Measurements from ENCODE around the gene TCAP. TPM values are rescaled to one million over a fixed set of nuclear protein-coding genes. Genes with fewer than 3 reads are reported as not detected.

The TCAP gene
- polyA plus RNA-seq, 1 donor from 2014 or later, result 3.7 TPM

- Histone ChIP-seq H3K27ac (ENCODE audit: low read length) (no peak overlapping the region), H2AFZ (ENCODE audit: low read depth, low read length) (no peak overlapping the region), H3K36me3 (ENCODE audit: insufficient read depth, low read length) (no peaks in the 10 kb centered on the region), H4K20me1 (ENCODE audit: insufficient read depth) (no peaks in the 10 kb centered on the region), H3K4me2 (ENCODE audit: low read length) (no peak overlapping the region), H3K27me3 (ENCODE audit: insufficient read depth, low read depth, low read length) (no peaks in the 10 kb centered on the region), H3F3A (ENCODE audit: insufficient read depth, low read length, poor library complexity, severe bottlenecking) (no peaks in the 10 kb centered on the region), H3K9ac (ENCODE audit: low read length) (no peak overlapping the region), H3K9me2 (ENCODE audit: insufficient read depth, low read length) (no peaks in the 10 kb centered on the region), H3K9me3 (ENCODE audit: low read length) (no peaks in the 10 kb centered on the region), H3K4me3 (ENCODE audit: low read length) (no peak overlapping the region), H3K79me2 (replicated peaks; ENCODE audit: insufficient read depth, low read length) (peaks cover 18% of the 10 kb centered on the region)
- TF ChIP-seq POLR2AphosphoS5 (IDR thresholded peaks at IDR 0.05), result no peak
- TF ChIP-seq CTCF (IDR thresholded peaks at IDR 0.05; ENCODE audit: poor library complexity, severe bottlenecking), result no peak
- no peak for TF ChIP-seq RAD21 (conservative IDR thresholded peaks at IDR 0.05)
Measured at GRCh38 chr17:39635614-39636176, 29.5 kb upstream of the TCAP start.

DNA sequence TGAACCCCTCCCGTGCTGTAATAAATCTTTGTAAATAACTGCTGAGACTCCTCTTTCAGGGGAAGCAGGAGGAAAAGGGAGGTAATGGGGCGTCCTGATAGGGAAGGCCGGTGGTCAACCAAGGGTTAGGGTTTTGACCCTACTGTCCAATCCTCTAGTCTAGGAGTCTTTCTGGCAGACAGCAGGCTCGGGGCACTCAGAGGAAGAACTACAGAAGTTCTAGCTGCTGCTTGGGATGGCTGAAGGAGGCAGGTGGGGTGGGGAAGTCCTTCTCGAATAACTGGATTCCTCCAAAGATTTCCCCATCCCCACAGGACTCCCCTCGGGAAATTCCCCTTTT is 28.6 kb upstream of the TCAP start:
- Histone ChIP-seq H3F3A (ENCODE audit: insufficient read depth, low read length, poor library complexity, severe bottlenecking) (no peaks in the 10 kb centered on the region), H3K4me3 (ENCODE audit: low read length) (peak overlapping the region; percentile 88), H3K36me3 (ENCODE audit: insufficient read depth, low read length) (no peaks in the 10 kb centered on the region), H2AFZ (ENCODE audit: low read depth, low read length) (peak overlapping the region; percentile 77), H3K9me2 (ENCODE audit: insufficient read depth, low read length) (no peaks in the 10 kb centered on the region), H3K27ac (ENCODE audit: low read length) (peak overlapping the region; percentile 76), H3K9ac (ENCODE audit: low read length) (peak overlapping the region; percentile 87), H4K20me1 (ENCODE audit: insufficient read depth) (no peaks in the 10 kb centered on the region), H3K4me2 (ENCODE audit: low read length) (peak overlapping the region; percentile 72), H3K27me3 (ENCODE audit: insufficient read depth, low read depth, low read length) (no peaks in the 10 kb centered on the region), H3K79me2 (replicated peaks; ENCODE audit: insufficient read depth, low read length) (peaks cover 18% of the 10 kb centered on the region), H3K9me3 (ENCODE audit: low read length) (no peaks in the 10 kb centered on the region)
- TF ChIP-seq POLR2AphosphoS5 (IDR thresholded peaks at IDR 0.05) (no peak), MXI1 (conservative IDR thresholded peaks at IDR 0.05; ENCODE audit: poor library complexity, severe bottlenecking) (no peak), RAD21 (conservative IDR thresholded peaks at IDR 0.05) (no peak), EZH2 (IDR thresholded peaks at IDR 0.05; ENCODE audit: borderline replicate concordance, insufficient read depth, low read length, poor library complexity, severe bottlenecking) (no peak), CTCF (IDR thresholded peaks at IDR 0.05; ENCODE audit: poor library complexity, severe bottlenecking) (no peak), EP300 (conservative IDR thresholded peaks at IDR 0.05; ENCODE audit: poor library complexity, severe bottlenecking) (no peak), TAF1 (IDR thresholded peaks at IDR 0.05; ENCODE audit: low read depth) (no peak), SMC3 (conservative IDR thresholded peaks at IDR 0.05; ENCODE audit: poor library complexity) (no peak)
- TF ChIP-seq, protein P1, sequence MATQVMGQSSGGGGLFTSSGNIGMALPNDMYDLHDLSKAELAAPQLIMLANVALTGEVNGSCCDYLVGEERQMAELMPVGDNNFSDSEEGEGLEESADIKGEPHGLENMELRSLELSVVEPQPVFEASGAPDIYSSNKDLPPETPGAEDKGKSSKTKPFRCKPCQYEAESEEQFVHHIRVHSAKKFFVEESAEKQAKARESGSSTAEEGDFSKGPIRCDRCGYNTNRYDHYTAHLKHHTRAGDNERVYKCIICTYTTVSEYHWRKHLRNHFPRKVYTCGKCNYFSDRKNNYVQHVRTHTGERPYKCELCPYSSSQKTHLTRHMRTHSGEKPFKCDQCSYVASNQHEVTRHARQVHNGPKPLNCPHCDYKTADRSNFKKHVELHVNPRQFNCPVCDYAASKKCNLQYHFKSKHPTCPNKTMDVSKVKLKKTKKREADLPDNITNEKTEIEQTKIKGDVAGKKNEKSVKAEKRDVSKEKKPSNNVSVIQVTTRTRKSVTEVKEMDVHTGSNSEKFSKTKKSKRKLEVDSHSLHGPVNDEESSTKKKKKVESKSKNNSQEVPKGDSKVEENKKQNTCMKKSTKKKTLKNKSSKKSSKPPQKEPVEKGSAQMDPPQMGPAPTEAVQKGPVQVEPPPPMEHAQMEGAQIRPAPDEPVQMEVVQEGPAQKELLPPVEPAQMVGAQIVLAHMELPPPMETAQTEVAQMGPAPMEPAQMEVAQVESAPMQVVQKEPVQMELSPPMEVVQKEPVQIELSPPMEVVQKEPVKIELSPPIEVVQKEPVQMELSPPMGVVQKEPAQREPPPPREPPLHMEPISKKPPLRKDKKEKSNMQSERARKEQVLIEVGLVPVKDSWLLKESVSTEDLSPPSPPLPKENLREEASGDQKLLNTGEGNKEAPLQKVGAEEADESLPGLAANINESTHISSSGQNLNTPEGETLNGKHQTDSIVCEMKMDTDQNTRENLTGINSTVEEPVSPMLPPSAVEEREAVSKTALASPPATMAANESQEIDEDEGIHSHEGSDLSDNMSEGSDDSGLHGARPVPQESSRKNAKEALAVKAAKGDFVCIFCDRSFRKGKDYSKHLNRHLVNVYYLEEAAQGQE (IDR thresholded peaks at IDR 0.05; ENCODE audit: borderline replicate concordance), result no peak

All from neural cell (in vitro differentiated cells).